ENCODE measurements around the gene THSD4.

THSD4 gene

GRCh38 chr15:71411538-71412482, 296.5 kb downstream of the THSD4 start:
- Histone ChIP-seq H3K9me3 (replicated peaks in 1 of 11) (no peaks in the 10 kb centered on the region), H3K27me3 (no peaks in the 10 kb centered on the region), H3K4me1 (peaks cover 7 to 19% (median 10%) of the 10 kb centered on the region in 10 experiments; a peak in 17 of 20 replicates), H3K9ac (no peak overlapping the region), H3K27ac (no peak overlapping the region), H3K4me2 (peak overlapping the region in 2 of 11 experiments; percentile 30 to 50; a peak in 3 of 22 replicates), H3K4me3 (no peak overlapping the region), H4K20me1 (no peaks in the 10 kb centered on the region), H3K36me3 (no peaks in the 10 kb centered on the region)
- TF ChIP-seq Cebpa-rat (IDR thresholded peaks at IDR 0.05), result no peak

- Histone ChIP-seq H3K27me3 (no peaks in the 10 kb centered on the region), H3K4me1 (peaks cover 7 to 19% (median 10%) of the 10 kb centered on the region in 10 experiments; a peak in 17 of 20 replicates), H3K9me3 (replicated peaks in 1 of 11) (no peaks in the 10 kb centered on the region), H3K36me3 (no peaks in the 10 kb centered on the region), H3K9ac (no peak overlapping the region), H3K4me3 (no peak overlapping the region), H3K4me2 (no peak overlapping the region), H3K27ac (no peak overlapping the region), H4K20me1 (no peaks in the 10 kb centered on the region)
- TF ChIP-seq Cebpa-rat (IDR thresholded peaks at IDR 0.05), result no peak
Measured at GRCh38 chr15:71413419-71413818, 298.1 kb downstream of the THSD4 start.

- H3K4me3 ChIP-seq, result no peak overlapping the region
- H3K27ac ChIP-seq, result no peak overlapping the region
- no peak overlapping the region for H3K4me2 ChIP-seq
- no peaks in the 10 kb centered on the region for H3K36me3 ChIP-seq
- no peaks in the 10 kb centered on the region for H3K9me3 ChIP-seq (replicated peaks in 1 of 11)
- H3K4me1 ChIP-seq, result peaks cover 2 to 9% (median 3%) of the 10 kb centered on the region in 10 experiments; a peak in 14 of 20 replicates
- H3K9ac ChIP-seq, result no peak overlapping the region
- no peaks in the 10 kb centered on the region for H3K27me3 ChIP-seq
- H4K20me1 ChIP-seq, result no peaks in the 10 kb centered on the region
- no peak for TF ChIP-seq Cebpa-rat (IDR thresholded peaks at IDR 0.05)
Measured at GRCh38 chr15:71414853-71415252, 299.6 kb downstream of the THSD4 start.

DNA sequence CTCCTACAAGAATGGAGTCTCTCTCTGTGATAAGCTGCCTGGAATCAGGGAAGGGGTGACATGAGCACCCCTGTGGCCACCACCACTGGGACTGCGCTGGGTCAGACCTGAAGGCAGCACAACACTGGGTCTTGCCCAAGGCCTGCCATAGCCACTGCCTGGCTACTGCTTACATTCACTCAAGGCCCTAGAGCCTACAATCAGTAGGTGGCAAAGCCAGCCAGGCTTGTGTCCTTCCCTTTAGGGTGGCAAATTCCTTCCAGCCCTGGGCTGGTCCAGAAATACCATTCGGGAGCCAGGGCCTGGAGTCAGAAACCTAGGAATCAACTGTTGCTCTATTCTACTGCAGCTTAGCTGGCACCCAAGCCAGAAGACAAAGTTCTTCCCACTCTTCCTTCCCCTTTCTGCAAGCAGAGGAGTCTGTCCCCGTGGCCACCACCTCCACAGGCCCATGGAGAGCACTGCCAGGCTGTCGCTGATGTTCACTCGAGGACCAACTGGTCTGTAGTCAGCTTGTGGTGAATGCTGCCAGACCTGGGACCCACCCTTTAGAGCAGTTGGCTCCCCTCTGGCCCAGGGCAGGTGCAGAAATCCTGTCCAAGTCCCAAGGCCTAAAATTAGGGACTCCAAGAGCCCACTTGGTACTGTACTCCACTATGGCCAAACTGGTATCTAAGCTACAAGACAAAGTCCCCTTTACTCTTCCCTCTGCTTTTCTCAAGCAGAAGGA, 307.4 kb downstream of the THSD4 start:
- Histone ChIP-seq H3K36me3 (no peaks in the 10 kb centered on the region), H3K9me3 (replicated peaks in 1 of 11) (peaks cover 0 to 6% (median 0%) of the 10 kb centered on the region in 11 experiments; a peak in 2 of 22 replicates), H4K20me1 (no peaks in the 10 kb centered on the region), H3K4me3 (no peak overlapping the region), H3K4me2 (no peak overlapping the region), H3K27me3 (no peaks in the 10 kb centered on the region), H3K27ac (no peak overlapping the region), H3K9ac (no peak overlapping the region), H3K4me1 (no peaks in the 10 kb centered on the region)
- no peak for TF ChIP-seq Cebpa-rat (IDR thresholded peaks at IDR 0.05)

GRCh38 chr15:71424765-71425164, 309.5 kb downstream of the THSD4 start:
- H3K9ac ChIP-seq, result no peak overlapping the region
- H3K9me3 ChIP-seq (replicated peaks in 1 of 11), result peaks cover 0 to 6% (median 0%) of the 10 kb centered on the region in 11 experiments; a peak in 2 of 22 replicates
- no peaks in the 10 kb centered on the region for H3K27me3 ChIP-seq
- TF ChIP-seq Cebpa-rat (IDR thresholded peaks at IDR 0.05), result no peak
- no peaks in the 10 kb centered on the region for H4K20me1 ChIP-seq
- no peaks in the 10 kb centered on the region for H3K36me3 ChIP-seq
- H3K4me2 ChIP-seq, result no peak overlapping the region
- H3K4me3 ChIP-seq, result no peak overlapping the region
- H3K27ac ChIP-seq, result no peak overlapping the region
- peaks cover 0 to 12% (median 3%) of the 10 kb centered on the region in 10 experiments; a peak in 7 of 20 replicates for H3K4me1 ChIP-seq

DNA sequence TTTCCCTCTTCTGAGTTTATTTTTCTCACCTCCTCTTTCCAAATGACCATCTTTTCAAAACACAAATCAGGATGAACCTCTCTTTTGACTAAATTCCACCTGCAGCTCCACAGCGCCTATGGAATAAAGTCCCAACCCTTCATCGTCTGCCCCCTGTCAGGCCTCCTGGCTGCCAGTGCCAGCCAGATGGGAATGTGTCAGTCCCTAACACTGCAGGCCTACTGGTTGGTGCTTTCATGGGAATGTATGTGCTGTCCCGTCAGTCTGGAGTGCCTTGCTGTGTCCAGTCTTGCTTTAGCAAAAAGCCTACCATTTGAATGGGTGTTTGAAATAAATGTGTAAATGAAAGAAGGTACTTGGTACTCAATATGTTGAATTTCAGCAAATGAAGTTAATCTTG, 310.1 kb downstream of the THSD4 start:
- H3K9me3 ChIP-seq (replicated peaks in 1 of 11), result peaks cover 0 to 6% (median 0%) of the 10 kb centered on the region in 11 experiments; a peak in 2 of 22 replicates
- no peak overlapping the region for H3K9ac ChIP-seq
- no peaks in the 10 kb centered on the region for H3K27me3 ChIP-seq
- peaks cover 0 to 12% (median 3%) of the 10 kb centered on the region in 10 experiments; a peak in 7 of 20 replicates for H3K4me1 ChIP-seq
- no peak overlapping the region for H3K27ac ChIP-seq
- no peak overlapping the region for H3K4me3 ChIP-seq
- no peaks in the 10 kb centered on the region for H4K20me1 ChIP-seq
- no peak for TF ChIP-seq Cebpa-rat (IDR thresholded peaks at IDR 0.05)
- H3K4me2 ChIP-seq, result no peak overlapping the region
- H3K36me3 ChIP-seq, result no peaks in the 10 kb centered on the region

DNA sequence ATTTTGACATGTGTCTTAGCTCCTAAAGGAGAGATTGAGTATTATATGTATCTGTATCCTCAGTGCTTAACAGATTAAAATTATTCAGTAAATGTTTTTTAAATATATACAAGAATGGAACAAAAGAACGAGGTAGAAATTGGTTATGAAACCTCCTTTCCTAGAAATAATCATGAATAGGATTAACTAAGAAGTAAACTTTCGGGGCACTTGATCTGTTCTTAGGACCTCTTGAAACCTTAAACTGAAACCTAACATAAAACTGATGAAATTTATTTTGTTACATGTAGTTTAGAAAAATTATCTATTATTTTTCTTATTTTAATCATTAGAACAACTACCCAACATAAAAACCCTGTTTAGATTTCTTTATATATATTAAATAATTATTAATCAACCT, 311.5 kb downstream of the THSD4 start:
- TF ChIP-seq Cebpa-rat (IDR thresholded peaks at IDR 0.05), result no peak

GRCh38 chr15:71430782-71431181, 315.5 kb downstream of the THSD4 start:
- H3K9ac ChIP-seq, result no peak overlapping the region
- H4K20me1 ChIP-seq, result no peaks in the 10 kb centered on the region
- peaks cover 0 to 12% (median 3%) of the 10 kb centered on the region in 10 experiments; a peak in 7 of 20 replicates for H3K4me1 ChIP-seq
- TF ChIP-seq Cebpa-rat (IDR thresholded peaks at IDR 0.05), result no peak
- H3K4me3 ChIP-seq, result no peak overlapping the region
- H3K27ac ChIP-seq, result no peak overlapping the region
- H3K9me3 ChIP-seq (replicated peaks in 1 of 11), result no peaks in the 10 kb centered on the region
- H3K27me3 ChIP-seq, result no peaks in the 10 kb centered on the region
- H3K4me2 ChIP-seq, result no peak overlapping the region
- no peaks in the 10 kb centered on the region for H3K36me3 ChIP-seq

More for the DNA sequence above, 311.5 kb downstream of the THSD4 start:
- no peak overlapping the region for H3K9ac ChIP-seq
- no peak overlapping the region for H3K4me3 ChIP-seq
- H3K36me3 ChIP-seq, result no peaks in the 10 kb centered on the region
- H3K27ac ChIP-seq, result no peak overlapping the region
- peaks cover 0 to 6% (median 0%) of the 10 kb centered on the region in 11 experiments; a peak in 2 of 22 replicates for H3K9me3 ChIP-seq (replicated peaks in 1 of 11)
- no peaks in the 10 kb centered on the region for H3K27me3 ChIP-seq
- no peak overlapping the region for H3K4me2 ChIP-seq
- H3K4me1 ChIP-seq, result peaks cover 0 to 12% (median 3%) of the 10 kb centered on the region in 10 experiments; a peak in 7 of 20 replicates
- H4K20me1 ChIP-seq, result no peaks in the 10 kb centered on the region
